ENCODE measurements around the gene ZACN. TPM values are rescaled to one million over a fixed set of nuclear protein-coding genes. Genes with fewer than 3 reads are reported as not detected.

Gene ZACN
- total RNA-seq, 1 donor from 2014 or later, result not detected

- Histone ChIP-seq H3K36me3 (no peaks in the 10 kb centered on the region), H3K27ac (no peak overlapping the region), H3K4me3 (no peak overlapping the region), H3K9me3 (no peaks in the 10 kb centered on the region), H3K4me1 (no peaks in the 10 kb centered on the region), H3K27me3 (no peaks in the 10 kb centered on the region)
- no peak for TF ChIP-seq CTCF (IDR thresholded peaks at IDR 0.05)
- ATAC-seq (no peak), DNase-seq (no peak)
- intact Hi-C loops (cut with DNase I), result no loop called here
Measured at GRCh38 chr17:76111956-76112355, 33.0 kb downstream of the ZACN start.

- TF ChIP-seq CTCF (IDR thresholded peaks at IDR 0.05), result no peak
- Histone ChIP-seq H3K36me3 (no peaks in the 10 kb centered on the region), H3K4me1 (no peaks in the 10 kb centered on the region), H3K27me3 (no peaks in the 10 kb centered on the region), H3K27ac (no peak overlapping the region), H3K9me3 (no peaks in the 10 kb centered on the region), H3K4me3 (no peak overlapping the region)
- ATAC-seq, result no peak
- DNase-seq, result no peak
- intact Hi-C loops (cut with DNase I), result no loop called here
Measured at GRCh38 chr17:76115138-76115754, 36.3 kb downstream of the ZACN start.

GRCh38 chr17:76119409-76120371, 40.7 kb downstream of the ZACN start:
- no peak for DNase-seq
- peaks cover 6% of the 10 kb centered on the region for H3K4me1 ChIP-seq
- intact Hi-C loops (cut with DNase I), result loop anchor here (5.0 to 10.0 kb wide), 2 partner anchors 65 to 163 kb away; no protein-coding TSS in a partner anchor
- no peak for ATAC-seq
- H3K36me3 ChIP-seq, result no peaks in the 10 kb centered on the region
- H3K27me3 ChIP-seq, result no peaks in the 10 kb centered on the region
- no peak overlapping the region for H3K4me3 ChIP-seq
- no peaks in the 10 kb centered on the region for H3K9me3 ChIP-seq
- H3K27ac ChIP-seq, result no peak overlapping the region
- TF ChIP-seq CTCF (IDR thresholded peaks at IDR 0.05), result no peak

GRCh38 chr17:76120658-76121008, 41.7 kb downstream of the ZACN start:
- Histone ChIP-seq H3K9me3 (no peaks in the 10 kb centered on the region), H3K36me3 (no peaks in the 10 kb centered on the region), H3K27me3 (no peaks in the 10 kb centered on the region), H3K4me3 (no peak overlapping the region), H3K27ac (no peak overlapping the region), H3K4me1 (peaks cover 6% of the 10 kb centered on the region)
- ATAC-seq (no peak), DNase-seq (no peak)
- intact Hi-C loops (cut with DNase I), result loop anchor here (5.0 to 10.0 kb wide), 2 partner anchors 64 to 162 kb away; no protein-coding TSS in a partner anchor
- TF ChIP-seq CTCF (IDR thresholded peaks at IDR 0.05), result no peak

- intact Hi-C loops (cut with DNase I), result loop anchor here (5.0 to 10.0 kb wide), 2 partner anchors 63 to 160 kb away; no protein-coding TSS in a partner anchor
- peak overlapping the region; percentile 37 for H3K4me3 ChIP-seq
- peak; percentile 30 for ATAC-seq
Measured at GRCh38 chr17:76121932-76122430, 43.0 kb downstream of the ZACN start.

More at GRCh38 chr17:76121932-76122430, 43.0 kb downstream of the ZACN start:
- H3K36me3 ChIP-seq, result no peaks in the 10 kb centered on the region
- TF ChIP-seq CTCF (IDR thresholded peaks at IDR 0.05), result no peak
- H3K4me1 ChIP-seq, result peaks cover 6% of the 10 kb centered on the region
- H3K27ac ChIP-seq, result peak overlapping the region; percentile 17
- no peaks in the 10 kb centered on the region for H3K27me3 ChIP-seq
- no peaks in the 10 kb centered on the region for H3K9me3 ChIP-seq
- DNase-seq, result no peak
